Hepatic stellate cell (primary cell): Measurements from ENCODE around the gene LGALS9C.
"Not testable (repeated sequence)": the region's sequence is repeated elsewhere in the genome, so short reads cannot be mapped to it uniquely, and the experiment has no call there.

Source experiments
- DNase-seq: peaks from one replicate; pipeline ENCODE4 v3.0.0; 2011; ENCODE audit warnings: low spot score

The LGALS9C gene

GRCh38 chr17:18530405-18530804 is 53.8 kb downstream of the LGALS9C start:
- DNase-seq: not testable (repeated sequence)

DNA sequence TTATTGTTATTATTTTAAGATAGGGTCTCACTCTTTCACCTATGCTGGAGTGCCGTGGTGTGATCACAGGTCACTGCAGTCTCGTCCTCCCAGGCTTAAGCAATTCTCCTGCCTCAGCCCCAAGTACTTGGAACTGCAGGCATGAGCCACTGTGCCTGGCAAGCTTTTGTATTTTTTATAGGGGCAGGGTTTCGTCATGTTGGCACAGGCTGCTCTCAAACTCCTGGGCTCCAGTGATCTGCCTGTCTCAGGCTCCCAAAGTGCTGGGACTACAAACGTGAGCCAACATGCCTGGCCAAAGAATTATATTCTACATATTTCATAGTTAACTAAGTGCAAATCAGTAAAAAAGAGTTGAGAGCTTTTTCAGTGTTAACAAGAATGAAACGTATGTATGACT is 65.6 kb downstream of the LGALS9C start:
- not testable (repeated sequence) for DNase-seq

DNA sequence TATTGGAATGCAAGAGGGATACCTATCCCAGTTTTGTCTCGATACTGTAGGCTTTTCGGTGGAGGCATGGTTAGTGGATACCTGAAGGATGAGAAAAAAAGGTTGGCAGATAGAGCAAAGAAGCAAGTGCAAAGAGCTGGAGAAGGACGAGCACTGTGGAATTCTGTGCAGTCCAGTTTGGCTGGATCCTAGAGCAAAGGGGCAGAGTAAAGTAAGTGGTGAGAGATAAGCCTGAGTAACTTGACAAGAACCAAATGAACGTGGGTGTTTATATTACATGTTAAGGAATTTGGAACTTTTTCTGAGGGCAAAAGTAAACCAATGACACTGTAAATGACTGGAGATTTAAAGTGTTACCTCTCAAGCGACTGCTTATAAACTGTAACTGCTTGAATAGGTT is 66.3 kb downstream of the LGALS9C start:
- DNase-seq: not testable (repeated sequence)
